Measurements from ENCODE around the gene TACR3.
A peak's percentile ranks its signal among the peaks of the same experiment; 100 is the strongest.
"Not testable (repeated sequence)": the region's sequence is repeated elsewhere in the genome, so short reads cannot be mapped to it uniquely, and the experiment has no call there.

TACR3 gene

DNA sequence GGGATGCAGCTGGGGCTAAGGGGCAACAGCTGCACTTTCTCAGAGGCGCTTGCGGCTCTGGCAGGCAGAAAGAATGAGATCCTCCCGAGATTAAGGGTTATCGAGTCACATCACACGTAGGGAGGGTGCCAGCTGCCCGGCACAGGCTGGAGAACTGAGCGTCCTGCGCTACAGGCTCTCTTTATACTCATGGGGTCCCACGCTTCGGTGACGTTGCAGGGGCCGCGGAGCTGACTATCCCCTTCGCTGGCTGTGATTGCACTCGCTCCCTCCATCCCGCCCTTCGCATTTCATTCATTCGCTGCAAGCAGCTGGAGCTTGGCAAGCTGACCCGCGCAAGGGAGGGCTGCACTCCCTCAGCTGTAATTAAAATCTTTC, at the start of gene TACR3:
Gene TACR3, minus strand, starts transcription at position 156 of the 378 bp plus-strand sequence. CDS start 310 bp downstream, outside the sequence.
- DNase-seq, result no peak

DNA sequence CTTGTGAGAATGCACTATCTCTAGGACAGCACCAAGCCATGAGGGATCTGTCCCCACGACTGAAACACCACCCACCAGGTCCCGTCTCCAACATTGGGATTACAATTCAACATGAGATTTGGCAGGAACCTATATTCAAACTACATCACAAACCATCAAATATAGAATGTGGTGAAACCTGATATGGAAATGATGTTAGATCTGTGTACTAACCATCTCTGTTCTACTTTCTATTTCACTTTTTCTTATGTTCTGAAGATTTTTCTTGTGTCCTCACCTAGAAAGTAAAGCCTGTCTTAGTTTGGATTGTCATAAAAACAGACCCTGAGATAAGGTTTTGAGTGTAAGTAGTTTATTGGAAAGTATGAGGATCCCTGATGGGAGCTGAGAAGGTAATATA, 37.8 kb upstream of the TACR3 start:
- no peak for DNase-seq

- no peak for DNase-seq
Observed at GRCh38 chr4:103756741-103757140, 37.0 kb upstream of the TACR3 start.

GRCh38 chr4:103754844-103755243, 35.1 kb upstream of the TACR3 start:
- DNase-seq, result peak; percentile 20

DNA sequence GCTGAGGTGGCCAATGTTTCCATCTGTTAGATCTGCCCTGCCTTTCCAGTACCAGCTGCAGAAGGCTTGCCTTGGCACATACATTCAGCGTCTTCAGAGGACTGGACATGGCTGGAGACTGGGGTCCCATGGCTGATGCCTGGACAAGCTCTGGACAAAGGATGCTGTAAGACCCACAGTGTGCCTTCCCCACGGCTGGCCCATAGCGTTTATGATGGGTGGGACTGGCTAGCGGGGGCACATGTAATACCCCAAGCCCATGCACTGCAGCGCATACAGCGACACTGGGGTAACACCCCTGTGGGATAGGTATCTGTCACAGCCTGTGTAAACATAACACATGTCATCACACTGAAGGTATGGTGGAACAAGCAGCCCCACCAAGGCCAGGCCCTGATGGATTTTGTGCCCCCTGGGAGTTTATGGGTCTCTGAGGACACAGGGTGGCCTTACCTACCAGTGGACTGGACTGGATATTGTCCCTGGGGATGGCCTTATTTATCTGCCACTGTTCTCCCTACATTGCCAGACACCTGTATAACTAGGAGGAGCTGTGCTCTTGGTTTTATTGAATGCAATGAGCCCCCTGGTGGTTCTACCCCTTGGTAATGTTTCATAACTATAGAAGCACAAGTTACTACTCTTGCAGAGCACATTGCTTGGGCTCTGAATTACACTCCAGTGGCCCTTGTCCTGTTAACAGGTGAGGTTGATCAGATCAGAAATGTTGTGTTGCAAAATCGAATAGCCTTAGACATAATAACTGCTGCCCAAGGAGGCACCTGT, 34.3 kb upstream of the TACR3 start:
- DNase-seq, result no peak

DNA sequence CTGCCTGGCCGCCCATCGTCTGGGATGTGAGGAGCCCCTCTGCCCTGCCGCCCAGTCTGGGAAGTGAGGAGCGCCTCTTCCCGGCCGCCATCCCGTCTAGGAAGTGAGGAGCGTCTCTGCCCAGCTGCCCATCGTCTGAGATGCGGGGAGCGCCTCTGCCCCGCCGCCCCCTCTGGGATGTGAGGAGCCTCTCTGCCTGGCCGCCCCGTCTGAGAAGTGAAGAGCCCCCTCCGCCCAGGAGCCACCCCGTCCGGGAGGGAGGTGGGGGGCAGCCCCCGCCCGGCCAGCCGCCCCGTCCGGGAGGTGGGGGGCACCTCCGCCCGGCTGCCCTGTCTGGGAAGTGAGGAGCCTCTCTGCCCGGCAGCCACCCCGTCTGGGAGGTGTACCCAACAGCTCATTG, 3.4 kb upstream of the TACR3 start:
- not testable (repeated sequence) for DNase-seq

DNA sequence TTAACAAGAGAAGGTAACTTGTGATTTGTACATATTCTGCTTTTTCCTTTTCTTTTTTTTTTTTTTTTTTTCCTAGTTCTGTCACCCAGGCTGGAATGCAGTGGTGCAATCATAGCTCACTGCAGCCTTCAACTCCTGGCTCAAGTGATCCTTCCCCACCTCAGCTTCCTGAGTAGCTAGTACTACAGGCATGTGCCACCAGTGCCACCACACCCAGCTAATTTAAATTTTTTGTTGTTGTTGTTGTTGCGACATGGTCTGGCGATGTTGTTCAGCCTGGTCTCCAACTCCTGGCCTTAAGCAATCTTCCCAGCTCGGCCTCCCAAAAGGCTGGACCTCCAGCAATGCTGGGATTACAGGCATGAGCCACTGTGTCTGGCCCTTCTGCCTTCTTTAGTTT, 1.5 kb upstream of the TACR3 start:
- no peak for DNase-seq

DNA sequence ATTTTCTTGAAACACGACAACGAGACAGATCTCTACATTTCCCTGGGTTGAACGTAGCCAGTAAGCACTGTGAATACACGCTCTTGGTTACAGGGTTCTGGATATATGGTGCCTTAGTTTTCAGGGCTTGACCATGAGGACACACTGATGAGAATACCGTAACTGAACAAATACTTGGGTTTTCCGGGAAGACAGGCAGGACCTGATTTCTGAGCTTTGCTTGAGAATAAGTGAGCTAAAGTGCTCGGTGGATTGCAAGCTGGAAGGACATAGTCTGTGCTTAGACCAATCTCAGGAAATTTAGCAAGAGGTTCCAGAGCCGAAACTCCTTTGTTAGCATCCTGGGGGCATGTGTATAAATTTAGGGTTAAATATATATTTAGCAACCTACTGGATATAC, 876 bp upstream of the TACR3 start:
- no peak for DNase-seq

- no peak for DNase-seq
Observed at GRCh38 chr4:103719105-103719829, 518 bp downstream of the TACR3 start.

- DNase-seq, result no peak
Observed at GRCh38 chr4:103692615-103693014, 27.2 kb downstream of the TACR3 start.

- DNase-seq, result no peak
Observed at GRCh38 chr4:103673983-103674382, 45.8 kb downstream of the TACR3 start.

- DNase-seq, result not testable (repeated sequence)
Observed at GRCh38 chr4:103666764-103667163, 53.0 kb downstream of the TACR3 start.

DNA sequence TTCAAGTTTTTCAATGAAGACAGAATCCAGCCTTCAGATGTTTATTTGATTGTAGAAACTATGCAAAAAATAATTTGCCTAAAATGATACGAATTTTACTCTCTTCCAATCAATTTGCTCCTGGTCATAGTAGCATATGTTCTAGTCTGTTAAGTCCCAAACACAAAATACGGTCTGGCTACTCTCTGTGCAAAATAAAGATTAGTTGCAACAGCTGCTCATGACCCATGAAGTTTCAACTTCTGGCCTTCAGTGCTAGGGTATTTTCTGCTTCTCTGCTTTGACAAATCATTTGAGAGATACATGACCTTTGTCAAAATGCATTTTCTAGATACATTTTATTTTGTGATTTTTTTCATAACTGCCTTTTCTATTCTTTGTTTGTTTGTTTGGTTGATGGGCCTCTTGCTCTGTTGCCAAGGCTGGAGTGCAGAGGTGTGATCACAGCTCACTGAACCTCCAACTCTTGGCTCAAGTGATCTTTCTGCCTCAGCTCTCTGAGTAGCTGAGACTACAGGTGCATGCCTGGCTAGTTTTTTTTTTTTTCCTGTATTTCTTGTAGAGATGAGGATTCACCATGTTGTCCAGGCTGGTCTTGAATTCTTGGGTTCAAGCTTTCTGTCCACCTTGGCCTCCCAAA, 55.2 kb downstream of the TACR3 start:
- DNase-seq, result no peak

DNA sequence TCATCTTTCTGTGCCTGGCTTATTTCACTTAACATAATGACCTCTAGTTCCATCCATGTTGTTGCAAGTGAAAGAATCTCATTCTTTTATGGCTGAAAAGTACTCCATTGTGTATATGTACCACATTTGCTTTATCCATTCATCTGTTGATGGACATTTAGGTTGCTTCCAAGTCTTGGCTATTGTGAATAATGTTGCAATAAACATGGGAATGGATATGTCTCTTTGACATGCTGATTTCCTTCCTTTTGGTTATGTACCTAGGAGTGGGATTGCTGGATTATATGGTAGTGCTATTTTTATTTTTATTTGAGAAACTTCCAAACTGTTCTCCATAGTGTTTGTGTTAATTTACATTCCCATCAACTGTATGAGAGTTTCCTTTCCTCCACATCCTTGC, 71.2 kb downstream of the TACR3 start:
- DNase-seq, result no peak

- peak; percentile 29 for DNase-seq
Observed at GRCh38 chr4:103645991-103646390, 73.8 kb downstream of the TACR3 start.

- DNase-seq, result peak; percentile 32
Observed at GRCh38 chr4:103634236-103634635, 85.5 kb downstream of the TACR3 start.

GRCh38 chr4:103626296-103626695, 93.5 kb downstream of the TACR3 start:
- no peak for DNase-seq

DNA sequence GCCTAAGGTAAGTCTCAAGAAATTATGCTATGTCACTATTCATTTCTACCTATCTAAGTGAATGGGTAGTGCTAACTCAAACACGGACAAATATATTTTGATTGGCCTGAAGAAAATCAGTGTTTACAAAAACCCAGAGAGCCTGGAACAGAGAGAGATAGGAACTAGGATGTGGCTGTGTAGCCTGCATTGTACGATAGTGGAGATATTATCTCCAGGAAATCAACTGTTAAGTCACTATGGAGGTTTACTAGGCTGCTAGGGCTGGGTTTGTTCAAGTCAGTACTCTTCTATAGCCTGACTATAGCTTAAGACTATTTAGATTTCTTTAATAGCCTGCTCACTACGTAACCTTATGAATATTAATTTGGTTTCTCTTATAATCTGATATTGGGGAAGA, 127.9 kb downstream of the TACR3 start:
- DNase-seq, result no peak

- DNase-seq, result no peak
Observed at GRCh38 chr4:103567591-103567990, 152.2 kb downstream of the TACR3 start.

DNA sequence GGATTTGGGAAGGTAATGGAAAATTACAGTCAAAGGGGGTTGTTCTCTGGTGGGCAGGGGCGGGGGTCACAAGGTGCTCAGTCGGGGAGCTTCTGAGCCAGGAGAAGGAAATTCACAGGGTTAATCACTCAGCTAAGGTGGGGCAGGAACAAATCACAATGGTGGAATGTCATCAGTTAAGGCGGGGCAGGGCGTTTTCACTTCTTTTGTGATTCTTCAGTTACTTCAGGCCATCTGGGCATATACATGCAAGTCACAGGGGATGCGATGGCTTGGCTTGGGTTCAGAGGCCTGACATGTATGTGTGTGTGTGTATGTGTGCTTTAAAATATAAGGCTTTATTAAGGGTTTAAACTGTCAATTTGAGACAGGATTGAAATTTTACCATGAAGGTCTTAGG, 160.6 kb downstream of the TACR3 start:
- DNase-seq, result not testable (repeated sequence)
